Mesenchymal stem cell (in vitro differentiated cells and primary cell): ENCODE measurements around the gene TCF7.
A peak's percentile ranks its signal among the peaks of the same experiment; 100 is the strongest.

Experiments
- DNase-seq: peaks from one replicate; pipeline ENCODE4 v3.0.0-alpha.2; 2013
- H2AFZ ChIP-seq: one replicate; pipeline ENCODE4 v1.6.1; 2013; ENCODE audit warnings: low read depth, mild to moderate bottlenecking, control low read depth, inconsistent platforms, low read length, moderate library complexity
- H2AK5ac ChIP-seq: 2 replicates; pipeline ENCODE4 v1.6.1; 2013; ENCODE audit warnings: low read length, moderate library complexity, mild to moderate bottlenecking, inconsistent platforms; ENCODE audit not compliant: severe bottlenecking
- H2BK120ac ChIP-seq: one replicate; pipeline ENCODE4 v1.6.1; 2013; ENCODE audit warnings: low read depth, mild to moderate bottlenecking, inconsistent platforms, low read length, moderate library complexity
- H2BK12ac ChIP-seq, 2 experiments: one replicate each; pipeline ENCODE4 v1.6.1; 2013; ENCODE audit warnings: inconsistent platforms in 2 of 2, low read length in 2 of 2, mild to moderate bottlenecking in 2 of 2, moderate library complexity in 2 of 2, control low read depth in 1 of 2
- H2BK15ac ChIP-seq: one replicate; pipeline ENCODE4 v1.6.1; 2013; ENCODE audit warnings: mild to moderate bottlenecking, low read depth, inconsistent platforms; ENCODE audit not compliant: poor library complexity, severe bottlenecking
- H2BK5ac ChIP-seq: 2 replicates; pipeline ENCODE4 v1.6.1; 2013; ENCODE audit warnings: low read depth, mild to moderate bottlenecking, low read length, control low read depth, inconsistent platforms; ENCODE audit not compliant: poor library complexity, severe bottlenecking
- H3K14ac ChIP-seq, 2 experiments: one replicate each; pipeline ENCODE4 v1.6.1; 2013; ENCODE audit warnings: inconsistent platforms in 2 of 2, low read length in 2 of 2, control low read depth in 1 of 2, mild to moderate bottlenecking in 1 of 2, moderate library complexity in 1 of 2
- H3K18ac ChIP-seq, 2 experiments: one replicate each; pipeline ENCODE4 v1.6.1; 2013; ENCODE audit warnings: inconsistent platforms in 2 of 2, low read length in 2 of 2, control low read depth in 1 of 2, low read depth in 1 of 2, mild to moderate bottlenecking in 1 of 2
- H3K23ac ChIP-seq, 2 experiments: one replicate each; pipeline ENCODE4 v1.6.1; 2013; ENCODE audit warnings: inconsistent platforms in 2 of 2, low read length in 2 of 2, mild to moderate bottlenecking in 2 of 2, moderate library complexity in 2 of 2, control low read depth in 1 of 2
- H3K27ac ChIP-seq: 2 replicates; pipeline ENCODE4 v1.5.1; 2013; ENCODE audit warnings: mild to moderate bottlenecking, moderate library complexity, low read length, control low read depth, inconsistent platforms; ENCODE audit not compliant: poor library complexity, severe bottlenecking
- H3K27me3 ChIP-seq, 2 experiments: 2 replicates each; pipeline versions ENCODE4 v1.6.1 to v1.7.0; 2013; ENCODE audit warnings: low read length in 2 of 2, mild to moderate bottlenecking in 2 of 2, moderate library complexity in 2 of 2, control low read depth in 1 of 2, inconsistent platforms in 1 of 2; ENCODE audit not compliant: control insufficient read depth in 1 of 2, insufficient read depth in 1 of 2
- H3K36me3 ChIP-seq, 2 experiments: 2 replicates each; pipeline versions ENCODE4 v1.6.1 to v1.7.0; 2013; ENCODE audit warnings: low read length in 2 of 2, control low read depth in 1 of 2, inconsistent platforms in 1 of 2, low read depth in 1 of 2, mild to moderate bottlenecking in 1 of 2; ENCODE audit not compliant: insufficient read depth in 2 of 2, control insufficient read depth in 1 of 2
- H3K4ac ChIP-seq, 2 experiments: one replicate each; pipeline ENCODE4 v1.6.1; 2013; ENCODE audit warnings: inconsistent platforms in 2 of 2, low read length in 2 of 2, mild to moderate bottlenecking in 2 of 2, moderate library complexity in 2 of 2, control low read depth in 1 of 2, low read depth in 1 of 2
- H3K4me1 ChIP-seq: 2 replicates; pipeline ENCODE4 v1.6.1; 2013; ENCODE audit warnings: low read depth, low read length, control low read depth; ENCODE audit not compliant: control insufficient read depth, insufficient read depth
- H3K4me2 ChIP-seq: 2 replicates; pipeline ENCODE4 v1.6.1; 2013; ENCODE audit warnings: low read length, mild to moderate bottlenecking, inconsistent platforms; ENCODE audit not compliant: poor library complexity, severe bottlenecking
- H3K4me3 ChIP-seq, 2 experiments: 2 replicates each; pipeline versions ENCODE4 v1.5.1 to v1.7.0; 2013; ENCODE audit warnings: low read length in 2 of 2, mild to moderate bottlenecking in 2 of 2, control low read depth in 1 of 2, low read depth in 1 of 2; ENCODE audit not compliant: insufficient read depth in 1 of 2
- H3K79me1 ChIP-seq: replicated peaks from 2 replicates; pipeline ENCODE4 v1.6.1; 2013; ENCODE audit warnings: mild to moderate bottlenecking, control low read depth, low read length, inconsistent platforms; ENCODE audit not compliant: poor library complexity, severe bottlenecking
- H3K9ac ChIP-seq: 2 replicates; pipeline ENCODE4 v1.7.0; 2013; ENCODE audit warnings: mild to moderate bottlenecking, low read length, moderate library complexity
- H3K9me3 ChIP-seq: 2 replicates; pipeline ENCODE4 v1.7.0; 2013; ENCODE audit warnings: mild to moderate bottlenecking, low read length; ENCODE audit not compliant: control insufficient read depth
- H4K8ac ChIP-seq: one replicate; pipeline ENCODE4 v1.6.1; 2013; ENCODE audit warnings: inconsistent platforms, mild to moderate bottlenecking, low read length, moderate library complexity
- H4K91ac ChIP-seq: one replicate; pipeline ENCODE4 v1.6.1; 2013; ENCODE audit warnings: mild to moderate bottlenecking, low read length, inconsistent platforms
- WGBS: methylation state at CpG from one replicate; pipeline ENCODE4 v1.1.7; 2013; ENCODE audit warnings: mixed read lengths; 5-methylcytosine and 5-hydroxymethylcytosine counted together

Gene TCF7

DNA sequence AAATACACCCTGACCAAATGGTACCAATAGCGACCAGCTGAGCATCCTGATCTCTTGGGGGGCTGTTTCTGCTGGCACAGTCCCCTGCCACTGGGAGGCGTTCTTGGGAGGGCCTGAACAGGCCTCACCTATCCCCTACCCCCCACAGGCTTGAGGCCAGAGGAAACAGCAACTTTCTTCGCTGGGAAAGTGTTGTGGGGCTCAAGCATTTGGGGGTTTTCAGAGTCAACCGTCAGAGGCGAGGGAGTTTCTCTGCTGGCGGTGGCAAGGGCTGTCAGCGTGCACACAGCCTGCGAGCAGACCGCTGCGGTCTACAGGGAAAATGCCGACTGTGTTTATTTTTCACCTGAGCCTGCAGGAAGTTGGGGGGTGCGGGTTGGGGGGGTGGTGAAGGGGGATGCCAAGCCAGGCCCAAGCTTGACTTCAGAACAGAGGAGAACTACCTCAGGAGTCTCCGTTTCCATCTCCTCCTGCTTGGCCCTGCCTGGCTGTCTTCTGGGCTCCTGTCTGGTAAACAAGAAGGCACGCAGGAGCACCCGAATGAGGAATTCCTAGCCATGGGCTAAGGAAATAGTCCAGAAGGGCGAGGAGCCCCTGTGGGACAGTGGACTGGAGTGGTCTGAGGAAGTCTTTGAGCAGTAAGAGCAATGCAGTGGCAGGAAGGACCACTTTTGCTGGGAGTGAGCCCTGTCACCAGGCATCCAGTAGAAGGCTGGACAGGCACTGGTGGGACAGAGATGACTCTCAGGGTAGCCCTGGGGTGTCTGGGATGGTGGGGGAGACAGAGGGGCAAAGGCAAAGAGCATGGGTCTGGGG is 18.1 kb downstream of the TCF7 start:
- no peak overlapping the region for H2AFZ ChIP-seq
- no peak overlapping the region for H3K18ac ChIP-seq
- no peak overlapping the region for H2BK15ac ChIP-seq
- no peak overlapping the region for H3K27ac ChIP-seq
- H2BK120ac ChIP-seq, result no peak overlapping the region
- no peak overlapping the region for H2AK5ac ChIP-seq
- 83% methylated on average over 16 of the region's 16 CpGs for WGBS
- DNase-seq, result no peak
- H4K8ac ChIP-seq, result no peak overlapping the region
- no peak overlapping the region for H3K4me3 ChIP-seq
- no peak overlapping the region for H3K4ac ChIP-seq
- H3K9ac ChIP-seq, result no peak overlapping the region
- H2BK5ac ChIP-seq, result no peak overlapping the region
- no peak overlapping the region for H3K4me2 ChIP-seq
- H3K9me3 ChIP-seq, result no peaks in the 10 kb centered on the region
- peaks cover 5% of the 10 kb centered on the region for H3K4me1 ChIP-seq
- H3K79me1 ChIP-seq, result peaks cover 55% of the 10 kb centered on the region
- H3K36me3 ChIP-seq, result peaks cover 60 to 83% of the 10 kb centered on the region in 2 experiments
- H3K27me3 ChIP-seq, result no peaks in the 10 kb centered on the region
- no peak overlapping the region for H3K23ac ChIP-seq
- H2BK12ac ChIP-seq, result no peak overlapping the region
- H4K91ac ChIP-seq, result no peak overlapping the region
- no peak overlapping the region for H3K14ac ChIP-seq

DNA sequence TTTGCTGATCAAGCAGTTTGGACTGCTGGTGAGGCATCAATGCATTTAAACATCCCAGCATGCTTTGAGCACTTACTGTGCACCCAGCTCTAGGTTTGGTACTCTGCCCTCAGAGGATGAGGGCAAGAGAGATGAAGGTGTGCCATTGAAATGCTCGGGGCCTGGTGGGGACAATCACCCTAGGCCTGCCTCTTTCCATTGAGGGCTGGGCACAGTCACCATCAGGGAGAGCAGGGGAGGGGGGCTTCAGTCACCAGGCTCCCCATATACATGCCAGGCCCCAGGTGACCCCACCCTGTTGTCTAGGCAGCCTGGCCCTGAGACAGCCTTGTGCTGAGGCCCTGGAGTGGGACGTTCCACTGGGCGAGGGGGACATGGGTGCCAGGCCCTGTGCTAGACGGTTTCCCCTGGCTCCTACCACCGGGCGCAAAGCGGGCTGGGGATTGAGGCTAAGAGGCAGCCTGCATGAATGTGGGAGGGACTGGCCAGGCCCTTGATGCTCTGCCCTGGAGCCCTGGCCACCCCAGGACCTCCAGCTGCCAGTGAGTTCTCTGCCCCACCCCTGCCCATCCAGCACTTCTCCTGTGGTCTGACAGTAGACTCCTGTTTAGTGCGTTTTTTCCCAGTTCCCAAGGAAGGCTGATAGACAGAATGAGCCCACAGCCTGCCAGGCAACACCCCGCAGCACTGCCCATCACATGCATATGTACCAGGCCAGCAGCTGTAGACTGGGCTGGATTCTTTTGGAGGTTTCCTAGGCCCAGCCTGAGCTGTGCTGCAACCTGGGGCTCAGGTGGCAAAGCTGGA is 18.9 kb downstream of the TCF7 start:
- Histone ChIP-seq H2AK5ac (no peak overlapping the region), H2BK120ac (no peak overlapping the region), H2AFZ (no peak overlapping the region), H2BK5ac (no peak overlapping the region), H3K4me3 (no peak overlapping the region), H3K23ac (no peak overlapping the region), H3K4me1 (peaks cover 11% of the 10 kb centered on the region), H4K8ac (no peak overlapping the region), H3K27ac (no peak overlapping the region), H2BK12ac (no peak overlapping the region), H3K14ac (no peak overlapping the region), H3K27me3 (no peaks in the 10 kb centered on the region), H3K4ac (no peak overlapping the region), H3K18ac (no peak overlapping the region), H3K4me2 (no peak overlapping the region), H3K36me3 (peaks cover 60 to 78% of the 10 kb centered on the region in 2 experiments), H4K91ac (peak overlapping the region; percentile 35), H3K79me1 (peaks cover 59% of the 10 kb centered on the region), H2BK15ac (no peak overlapping the region), H3K9me3 (no peaks in the 10 kb centered on the region), H3K9ac (no peak overlapping the region)
- DNase-seq, result no peak
- 94% methylated on average over 9 of the region's 9 CpGs for WGBS

DNA sequence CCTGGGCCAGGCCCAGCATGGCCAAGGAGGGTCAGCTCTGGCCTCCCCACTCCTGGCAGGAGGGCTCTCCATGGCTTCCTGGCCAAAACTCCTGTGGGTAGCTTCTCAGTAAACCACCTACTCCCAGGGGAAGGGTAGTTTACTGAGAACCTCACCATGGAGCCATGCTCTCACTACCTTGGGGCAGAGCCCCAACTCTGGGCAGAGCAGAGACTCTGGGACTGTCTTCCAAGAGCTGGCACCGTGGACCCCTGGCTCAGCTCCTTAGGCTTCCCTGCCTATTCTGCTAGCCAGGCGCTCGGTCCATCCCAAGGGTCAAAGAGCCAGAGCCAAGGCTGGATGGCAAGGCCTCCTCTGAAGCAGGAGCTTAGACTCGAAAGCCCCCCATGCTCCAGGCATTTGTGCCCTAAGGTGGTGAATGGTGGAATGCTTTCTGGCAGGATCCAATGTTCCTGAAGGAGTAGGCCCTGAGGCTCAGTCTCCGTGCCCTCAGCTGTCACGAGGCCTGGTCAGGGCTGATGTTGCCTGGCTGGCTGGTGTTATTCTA is 19.6 kb downstream of the TCF7 start:
- no peak for DNase-seq
- no peaks in the 10 kb centered on the region for H3K9me3 ChIP-seq
- H3K27ac ChIP-seq, result no peak overlapping the region
- no peak overlapping the region for H3K23ac ChIP-seq
- H3K18ac ChIP-seq, result no peak overlapping the region
- no peak overlapping the region for H2BK120ac ChIP-seq
- no peak overlapping the region for H3K4me3 ChIP-seq
- H4K91ac ChIP-seq, result no peak overlapping the region
- H2AFZ ChIP-seq, result no peak overlapping the region
- no peak overlapping the region for H3K9ac ChIP-seq
- peaks cover 61 to 75% of the 10 kb centered on the region in 2 experiments for H3K36me3 ChIP-seq
- H2BK5ac ChIP-seq, result no peak overlapping the region
- no peak overlapping the region for H3K14ac ChIP-seq
- no peak overlapping the region for H2BK12ac ChIP-seq
- H2AK5ac ChIP-seq, result no peak overlapping the region
- H3K27me3 ChIP-seq, result no peaks in the 10 kb centered on the region
- H4K8ac ChIP-seq, result no peak overlapping the region
- H3K4ac ChIP-seq, result no peak overlapping the region
- WGBS, result 91% methylated on average over 6 of the region's 6 CpGs
- peaks cover 17% of the 10 kb centered on the region for H3K4me1 ChIP-seq
- H3K79me1 ChIP-seq, result peaks cover 64% of the 10 kb centered on the region
- no peak overlapping the region for H3K4me2 ChIP-seq
- H2BK15ac ChIP-seq, result no peak overlapping the region

DNA sequence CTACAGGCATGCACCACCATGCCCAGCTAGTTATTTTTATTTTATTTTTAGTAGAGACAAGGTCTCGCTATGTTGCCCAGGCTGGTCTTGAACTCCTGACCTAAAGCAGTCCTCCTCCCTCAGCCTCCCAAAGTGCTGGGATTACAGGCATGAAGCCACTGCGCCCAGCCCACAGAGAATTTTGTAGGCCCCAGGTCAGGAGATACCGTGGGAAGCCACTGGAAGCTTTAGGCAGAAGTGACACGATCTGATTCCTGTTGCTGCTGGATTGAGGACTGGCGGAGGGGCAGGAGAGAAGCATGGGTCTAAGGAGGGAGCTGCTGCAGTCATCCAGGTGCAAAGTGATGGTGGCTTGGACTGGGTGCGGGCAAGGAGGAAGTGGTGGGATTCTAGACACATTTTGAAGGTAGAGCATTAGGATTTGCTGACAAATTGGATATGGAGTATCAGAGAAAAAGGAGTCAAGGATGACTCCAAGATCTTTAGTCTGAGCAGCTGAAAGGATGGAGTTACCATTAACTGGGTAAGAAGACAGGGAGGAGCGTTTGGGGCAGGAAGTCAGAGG is 20.7 kb downstream of the TCF7 start:
- H3K4me1 ChIP-seq, result peaks cover 20% of the 10 kb centered on the region
- no peaks in the 10 kb centered on the region for H3K9me3 ChIP-seq
- H2BK15ac ChIP-seq, result no peak overlapping the region
- no peak overlapping the region for H2BK5ac ChIP-seq
- H3K4me2 ChIP-seq, result no peak overlapping the region
- no peak overlapping the region for H2AFZ ChIP-seq
- H3K14ac ChIP-seq, result no peak overlapping the region
- no peak overlapping the region for H3K9ac ChIP-seq
- no peaks in the 10 kb centered on the region for H3K27me3 ChIP-seq
- H3K27ac ChIP-seq, result no peak overlapping the region
- no peak overlapping the region for H2AK5ac ChIP-seq
- no peak overlapping the region for H4K91ac ChIP-seq
- peaks cover 65 to 75% of the 10 kb centered on the region in 2 experiments for H3K36me3 ChIP-seq
- H4K8ac ChIP-seq, result no peak overlapping the region
- no peak overlapping the region for H2BK12ac ChIP-seq
- peaks cover 70% of the 10 kb centered on the region for H3K79me1 ChIP-seq
- H3K23ac ChIP-seq, result no peak overlapping the region
- DNase-seq, result no peak
- H3K18ac ChIP-seq, result no peak overlapping the region
- WGBS, result 96% methylated on average over 7 of the region's 7 CpGs
- no peak overlapping the region for H3K4ac ChIP-seq
- no peak overlapping the region for H2BK120ac ChIP-seq
- H3K4me3 ChIP-seq, result no peak overlapping the region
